Immature natural killer cell (primary cell): Measurements from ENCODE around the gene BNC2. TPM values are rescaled to one million over a fixed set of nuclear protein-coding genes. Genes with fewer than 3 reads are reported as not detected.
"Not testable (repeated sequence)": the region's sequence is repeated elsewhere in the genome, so short reads cannot be mapped to it uniquely, and the experiment has no call there.

Source experiments
- DNase-seq, 3 donors: peaks; one replicate each; pipeline ENCODE4 v3.0.0; 2022; ENCODE audit warnings: mixed read lengths in 1 of 3
- H3K27ac Mint-ChIP-seq, 6 donors: one replicate each; pipeline ENCODE4 v1.8.0; 2020; ENCODE audit warnings: mixed read lengths in 6 of 6, mild to moderate bottlenecking in 5 of 6, inconsistent platforms in 4 of 6, moderate library complexity in 3 of 6
- H3K27me3 Mint-ChIP-seq, 3 donors: one replicate each; pipeline ENCODE4 v1.8.0; 2020 to 2021; ENCODE audit warnings: low read depth in 3 of 3, mild to moderate bottlenecking in 3 of 3, mixed read lengths in 3 of 3, moderate library complexity in 3 of 3, inconsistent platforms in 1 of 3
- H3K36me3 Mint-ChIP-seq, 3 donors: one replicate each; pipeline ENCODE4 v1.8.0; 2020; ENCODE audit warnings: mixed read lengths in 3 of 3, inconsistent platforms in 2 of 3, mild to moderate bottlenecking in 2 of 3
- H3K4me1 Mint-ChIP-seq, 2 donors: one replicate each; pipeline ENCODE4 v1.8.0; 2020; ENCODE audit warnings: inconsistent platforms in 2 of 2, mild to moderate bottlenecking in 2 of 2, mixed read lengths in 2 of 2, moderate library complexity in 1 of 2
- H3K4me3 Mint-ChIP-seq, 5 donors: one replicate each; pipeline ENCODE4 v1.8.0; 2020; ENCODE audit warnings: mild to moderate bottlenecking in 5 of 5, mixed read lengths in 5 of 5, inconsistent platforms in 3 of 5, moderate library complexity in 3 of 5
- H3K9me3 Mint-ChIP-seq, 6 donors: one replicate each; pipeline ENCODE4 v1.8.0; 2020; ENCODE audit warnings: mild to moderate bottlenecking in 6 of 6, mixed read lengths in 6 of 6, inconsistent platforms in 4 of 6, moderate library complexity in 3 of 6
- polyA plus RNA-seq, 3 donors: library from polyadenylated mRNA; unstranded; fragments of 300-500 nt; fragmentation: Illumina TruSeq; gene quantifications; one replicate each; pipeline ENCODE4 v1.2.3, GENCODE V29; 2021

The BNC2 gene
- polyA plus RNA-seq, 3 donors from 2014 or later = 6.5 to 11.0 (median 7.7) TPM

GRCh38 chr9:16545639-16546038 is 324.8 kb downstream of the BNC2 start:
- H3K27me3 Mint-ChIP-seq = no peaks in the 10 kb centered on the region
- H3K27ac Mint-ChIP-seq = no peak overlapping the region
- no peak overlapping the region for H3K4me3 Mint-ChIP-seq
- peaks cover 37 to 61% of the 10 kb centered on the region in 2 donors for H3K4me1 Mint-ChIP-seq
- peaks cover 6 to 7% (median 7%) of the 10 kb centered on the region in 3 donors for H3K36me3 Mint-ChIP-seq
- no peaks in the 10 kb centered on the region for H3K9me3 Mint-ChIP-seq
- no peak for DNase-seq

GRCh38 chr9:16544842-16545241 is 325.6 kb downstream of the BNC2 start:
- Mint-ChIP-seq H3K4me3 (no peak overlapping the region), H3K9me3 (no peaks in the 10 kb centered on the region), H3K4me1 (peaks cover 38 to 67% of the 10 kb centered on the region in 2 donors), H3K36me3 (peaks cover 4% of the 10 kb centered on the region in 3 donors), H3K27ac (peak overlapping the region in 1 of 6 donors; percentile 56), H3K27me3 (no peaks in the 10 kb centered on the region)
- no peak for DNase-seq

- Mint-ChIP-seq H3K27ac (no peak overlapping the region), H3K4me3 (no peak overlapping the region), H3K36me3 (peaks cover 0 to 4% (median 4%) of the 10 kb centered on the region in 3 donors), H3K4me1 (peaks cover 38 to 70% of the 10 kb centered on the region in 2 donors), H3K27me3 (no peaks in the 10 kb centered on the region), H3K9me3 (no peaks in the 10 kb centered on the region)
- DNase-seq = no peak
Observed at GRCh38 chr9:16543686-16544085, 326.8 kb downstream of the BNC2 start.

- no peak for DNase-seq
- Mint-ChIP-seq H3K4me1 (peaks cover 38 to 75% of the 10 kb centered on the region in 2 donors), H3K4me3 (no peak overlapping the region), H3K36me3 (peaks cover 0 to 4% (median 4%) of the 10 kb centered on the region in 3 donors), H3K27me3 (no peaks in the 10 kb centered on the region), H3K27ac (peak overlapping the region in 1 of 6 donors; percentile 42), H3K9me3 (no peaks in the 10 kb centered on the region)
Observed at GRCh38 chr9:16543225-16543624, 327.2 kb downstream of the BNC2 start.

- Mint-ChIP-seq H3K27ac (peak overlapping the region; percentile 15 to 71 (median 38)), H3K27me3 (no peaks in the 10 kb centered on the region), H3K4me1 (peaks cover 38 to 72% of the 10 kb centered on the region in 2 donors), H3K9me3 (no peaks in the 10 kb centered on the region), H3K36me3 (peaks cover 0 to under 1% (median under 1%) of the 10 kb centered on the region in 3 donors), H3K4me3 (peak overlapping the region; percentile 0 to 57 (median 44))
- peak in 2 of 3 donors; percentile 5 to 11 for DNase-seq
Observed at GRCh38 chr9:16542290-16542689, 328.2 kb downstream of the BNC2 start.

GRCh38 chr9:16540743-16541613 is 329.5 kb downstream of the BNC2 start:
- Mint-ChIP-seq H3K4me1 (peaks cover 36 to 63% of the 10 kb centered on the region in 2 donors), H3K27ac (peak overlapping the region in 2 of 6 donors; percentile 34 to 42), H3K27me3 (no peaks in the 10 kb centered on the region), H3K36me3 (no peaks in the 10 kb centered on the region), H3K4me3 (peak overlapping the region in 2 of 5 donors; percentile 10 to 15), H3K9me3 (no peaks in the 10 kb centered on the region)
- no peak for DNase-seq

- H3K4me1 Mint-ChIP-seq = peaks cover 30 to 53% of the 10 kb centered on the region in 2 donors
- H3K36me3 Mint-ChIP-seq, H3K4me3 Mint-ChIP-seq, H3K27ac Mint-ChIP-seq, DNase-seq, H3K9me3 Mint-ChIP-seq, H3K27me3 Mint-ChIP-seq: not testable (repeated sequence)
Observed at GRCh38 chr9:16539626-16540025, 330.8 kb downstream of the BNC2 start.

GRCh38 chr9:16535555-16535954 is 334.9 kb downstream of the BNC2 start:
- H3K36me3 Mint-ChIP-seq = peaks cover 3% of the 10 kb centered on the region in 3 donors

GRCh38 chr9:16532681-16533450 is 337.6 kb downstream of the BNC2 start:
- Mint-ChIP-seq H3K9me3 (no peaks in the 10 kb centered on the region), H3K36me3 (peaks cover 5 to 6% (median 5%) of the 10 kb centered on the region in 3 donors), H3K27ac (no peak overlapping the region), H3K4me3 (no peak overlapping the region), H3K27me3 (peaks cover 0 to 3% (median 2%) of the 10 kb centered on the region in 3 donors), H3K4me1 (no peaks in the 10 kb centered on the region)
- no peak for DNase-seq

More at GRCh38 chr9:16535555-16535954, 334.9 kb downstream of the BNC2 start:
- Mint-ChIP-seq H3K4me3 (no peak overlapping the region), H3K27ac (no peak overlapping the region), H3K4me1 (peaks cover under 1 to 14% of the 10 kb centered on the region in 2 donors), H3K9me3 (no peaks in the 10 kb centered on the region), H3K27me3 (peaks cover 0 to 3% (median 0%) of the 10 kb centered on the region in 3 donors)
- no peak for DNase-seq

- DNase-seq = no peak
- Mint-ChIP-seq H3K27me3 (peaks cover 0 to 3% (median 2%) of the 10 kb centered on the region in 3 donors), H3K36me3 (peaks cover 5 to 11% (median 6%) of the 10 kb centered on the region in 3 donors), H3K27ac (no peak overlapping the region), H3K4me3 (no peak overlapping the region), H3K4me1 (no peaks in the 10 kb centered on the region), H3K9me3 (no peaks in the 10 kb centered on the region)
Observed at GRCh38 chr9:16532272-16532671, 338.2 kb downstream of the BNC2 start.

- Mint-ChIP-seq H3K36me3 (peaks cover 5 to 11% (median 6%) of the 10 kb centered on the region in 3 donors), H3K27ac (no peak overlapping the region), H3K9me3 (no peaks in the 10 kb centered on the region), H3K27me3 (peaks cover 0 to 3% (median 3%) of the 10 kb centered on the region in 3 donors), H3K4me1 (peaks cover 0 to 2% of the 10 kb centered on the region in 2 donors), H3K4me3 (no peak overlapping the region)
- no peak for DNase-seq
Observed at GRCh38 chr9:16530669-16531642, 339.5 kb downstream of the BNC2 start.

GRCh38 chr9:16527573-16527972 is 342.9 kb downstream of the BNC2 start:
- peaks cover 2 to 3% (median 3%) of the 10 kb centered on the region in 3 donors for H3K27me3 Mint-ChIP-seq
- peaks cover 5 to 11% (median 6%) of the 10 kb centered on the region in 3 donors for H3K36me3 Mint-ChIP-seq
- H3K27ac Mint-ChIP-seq = no peak overlapping the region
- no peak for DNase-seq
- H3K4me3 Mint-ChIP-seq = no peak overlapping the region
- H3K9me3 Mint-ChIP-seq = no peaks in the 10 kb centered on the region
- H3K4me1 Mint-ChIP-seq = peaks cover 3 to 9% of the 10 kb centered on the region in 2 donors

GRCh38 chr9:16526380-16526779 is 344.1 kb downstream of the BNC2 start:
- peaks cover 12 to 17% of the 10 kb centered on the region in 2 donors for H3K4me1 Mint-ChIP-seq
- H3K9me3 Mint-ChIP-seq = no peaks in the 10 kb centered on the region

More at GRCh38 chr9:16526380-16526779, 344.1 kb downstream of the BNC2 start:
- Mint-ChIP-seq H3K27ac (no peak overlapping the region), H3K27me3 (peaks cover 2 to 3% (median 3%) of the 10 kb centered on the region in 3 donors), H3K4me3 (no peak overlapping the region), H3K36me3 (peaks cover 5 to 11% (median 6%) of the 10 kb centered on the region in 3 donors)
- no peak for DNase-seq
